Heart right ventricle (tissue), 16 donors: ENCODE data around the gene FRY. TPM values are rescaled to one million over a fixed set of nuclear protein-coding genes. Genes with fewer than 3 reads are reported as not detected.
A peak's percentile ranks its signal among the peaks of the same experiment; 100 is the strongest.

Experiments
- ATAC-seq, 8 donors: fragments of 200-7000 bp; cut with Tn5 transposase; one replicate each; pipeline ENCODE4 v1.9.1; 2020; ENCODE audit warnings: mild to moderate bottlenecking in 8 of 8, moderate library complexity in 8 of 8, moderate number of reproducible peaks in 1 of 8
- DNase-seq, 2 donors: peaks; one replicate each; pipeline ENCODE4 v3.0.0-alpha.2; 2020
- H3K27ac ChIP-seq, 10 donors: fragments of 200-600 bp; sonication (generic) in 2 of 10; one replicate each; pipeline versions ENCODE4 v1.5.0 to v1.8.0; 2020 to 2022; ENCODE audit warnings: mild to moderate bottlenecking in 3 of 10
- H3K27me3 ChIP-seq, 7 donors: fragments of 200-600 bp; one replicate each; pipeline ENCODE4 v1.8.0; 2021 to 2022; ENCODE audit warnings: mild to moderate bottlenecking in 2 of 7
- H3K36me3 ChIP-seq, 9 donors: fragments of 200-600 bp; sonication (generic) in 1 of 9; one replicate each; pipeline versions ENCODE4 v1.5.0 to v1.8.0; 2020 to 2022; ENCODE audit warnings: mild to moderate bottlenecking in 2 of 9
- H3K4me1 ChIP-seq, 9 donors: fragments of 200-600 bp; sonication (generic) in 1 of 9; one replicate each; pipeline versions ENCODE4 v1.5.0 to v1.8.0; 2020 to 2022; ENCODE audit warnings: mild to moderate bottlenecking in 4 of 9
- H3K4me3 ChIP-seq, 10 donors: fragments of 200-600 bp; sonication (generic) in 2 of 10; one replicate each; pipeline versions ENCODE4 v1.5.0 to v1.8.0; 2020 to 2022; ENCODE audit warnings: mild to moderate bottlenecking in 7 of 10, moderate library complexity in 2 of 10
- H3K9me3 ChIP-seq, 11 donors: fragments of 200-600 bp in 10 of 11; sonication (generic) in 2 of 11; one replicate each; pipeline versions ENCODE4 v1.5.0 to v1.8.0; 2013 to 2022; ENCODE audit warnings: mild to moderate bottlenecking in 2 of 11, control low read depth in 1 of 11, moderate library complexity in 1 of 11
- CTCF ChIP-seq, 9 donors: fragments of 200-600 bp; sonication (generic) in 2 of 9; IDR thresholded peaks; one replicate each; pipeline versions ENCODE4 v1.5.0 to v1.8.0; 2021 to 2022; ENCODE audit warnings: antibody characterized with exemption in 9 of 9, mild to moderate bottlenecking in 5 of 9, moderate library complexity in 1 of 9
- WGBS, 2 donors: extraction: QIAGEN DNeasy Blood & Tissue Kit; methylation state at CpG; one replicate each; pipeline ENCODE4 v1.1.7; 2013; ENCODE audit warnings: inconsistent platforms in 1 of 2; 5-methylcytosine and 5-hydroxymethylcytosine counted together
- intact Hi-C, 10 donors: fragments of 100-400 bp; cut with DNase I; formaldehyde crosslinking; loops; one replicate each; pipeline versions ENCODE4 v1.11.1 to v1.14.2; 2022
- polyA plus RNA-seq, 2 donors: library from polyadenylated mRNA; stranded (reverse); fragments of 200-250 nt; gene quantifications; one replicate each; pipeline ENCODE4 v1.2.3, GENCODE V29; 2013
- total RNA-seq, 10 donors: library from RNA; stranded (reverse); fragmentation: NEBNext Ultra II Directional in 3 of 10; extraction: Animal tissue kit (Norgen Biotek cat#: 25700) in 3 of 10; gene quantifications; one replicate each; pipeline versions ENCODE4 v1.2.1 to v1.2.4, GENCODE V29; 2021 to 2023
- donor health status: Arrhythmogenic right ventricular cardiomyopathy.
- donor health status: ischemic (EF 13 %, LVEDD 7.1; RV severe dilation, severe dysfunction).
- donor health status: healthy with polysubstance abuse.
- donor health status: DM: no; HTN: yes; CAD: no.
- donor health status: DM: no; HTN: no; CAD: no.
- donor health status: ischemic (EF 25% LVEDD 6.9; RV normal size, moderate dysfunction).
- donor health status: ischemic (EF 25% LVEDD 5.7; RV mildly dilated, moderate dysfunction).
- donor health status: healthy.
- donor health status: DM: yes; HTN: yes; CAD: no.
- donor health status: Ischemic cardiomyopathy.
- donor health status: ischemic (EF 35%, LVEDD 5.7; RV mildly dilated, moderate dysfunction).
- donor health status: nonischemic (EF 11% LVEDD 7.7; RV severe dilation, severe dysfunction).
- donor health status: DM: yes; HTN: yes; CAD: no.
- donor health status: PGD.
- donor health status: ischemic (EF 29% LVEDD 5.4; RV normal size, mild dysfunction).
- donor health status: nonischemic (EF 23%, LVEDD 6.1; RV moderate dilation, normal function).

FRY gene
- total and polyA plus RNA-seq, 12 donors: 24.9 to 268 (median 207) TPM

DNA sequence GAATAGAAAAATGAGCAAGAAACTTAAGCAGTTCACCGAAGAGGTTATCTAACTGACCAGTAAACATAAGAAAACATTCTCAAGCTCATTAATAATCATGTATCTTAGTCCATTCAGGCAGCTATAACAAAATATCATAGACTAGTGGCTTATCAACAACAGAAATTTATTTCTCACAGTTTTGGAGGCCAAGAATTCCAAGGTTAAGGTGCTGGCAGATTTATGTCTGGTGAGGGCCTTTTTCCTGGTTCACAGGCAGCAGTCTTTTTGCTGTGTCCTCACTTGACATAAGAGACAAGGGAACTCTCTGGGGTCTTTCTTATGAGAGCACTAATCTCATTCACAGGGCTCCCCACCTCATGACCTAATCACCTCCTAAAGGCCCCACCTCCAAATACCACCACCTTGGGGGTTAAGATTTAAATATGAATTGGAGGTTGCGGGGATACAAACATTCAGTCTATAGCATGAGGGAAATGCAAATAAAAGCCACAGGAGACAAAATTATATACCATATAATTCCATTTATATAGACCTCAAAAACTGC is 160.0 kb downstream of the FRY start:
- TF ChIP-seq CTCF (IDR thresholded peaks at IDR 0.05): no peak
- ATAC-seq (no peak), DNase-seq (no peak)
- H3K36me3 ChIP-seq: peaks cover 0 to 79% (median 8%) of the 10 kb centered on the region in 9 donors
- 85 to 89% methylated on average over 2 of the region's 2 CpGs for whole genome bisulfite sequencing, 2 donors
- peaks cover 0 to 19% (median 7%) of the 10 kb centered on the region in 9 donors for H3K4me1 ChIP-seq
- H3K27me3 ChIP-seq: no peaks in the 10 kb centered on the region
- H3K27ac ChIP-seq: no peak overlapping the region
- intact Hi-C loops: no loop called here
- H3K4me3 ChIP-seq: no peak overlapping the region
- no peaks in the 10 kb centered on the region for H3K9me3 ChIP-seq

- H3K27me3 ChIP-seq: no peaks in the 10 kb centered on the region
- H3K27ac ChIP-seq: peak overlapping the region in 3 of 10 donors; percentile 9 to 52 (median 19)
- intact Hi-C loops: no loop called here
- peaks cover 0 to 27% (median 7%) of the 10 kb centered on the region in 9 donors for H3K4me1 ChIP-seq
- DNase-seq (no peak), ATAC-seq (peak in 1 of 8 donors; percentile 29)
- no peak for TF ChIP-seq CTCF (IDR thresholded peaks at IDR 0.05)
- no peaks in the 10 kb centered on the region for H3K9me3 ChIP-seq
- no peak overlapping the region for H3K4me3 ChIP-seq
- peaks cover 0 to 46% (median 0%) of the 10 kb centered on the region in 9 donors for H3K36me3 ChIP-seq
These were observed 164.1 kb downstream of the FRY start for GRCh38 chr13:32195713-32196112.

DNA sequence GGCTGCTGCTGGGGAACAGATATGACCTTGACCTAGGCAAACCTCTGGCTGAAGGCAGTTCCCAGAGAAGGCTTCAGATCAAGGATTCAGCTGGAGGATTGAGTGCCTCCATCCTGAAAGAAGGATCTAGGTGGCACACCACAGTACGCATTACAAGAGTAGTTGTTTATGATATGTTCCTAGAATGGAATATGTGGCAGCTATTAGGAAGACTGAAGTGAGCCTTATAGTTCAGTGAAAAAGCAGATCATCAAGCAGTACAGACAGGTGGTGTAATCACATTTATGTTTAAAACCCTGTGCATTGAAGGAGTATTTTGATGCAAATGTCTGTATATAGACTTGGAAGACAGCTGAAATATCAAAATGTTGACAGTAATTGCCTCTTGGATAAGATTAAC is 167.6 kb downstream of the FRY start:
- H3K36me3 ChIP-seq: peaks cover 0 to 54% (median 6%) of the 10 kb centered on the region in 9 donors
- ATAC-seq: no peak
- no peaks in the 10 kb centered on the region for H3K27me3 ChIP-seq
- 97 to 98% methylated on average over 1 of the region's 1 CpG for WGBS, 2 donors
- intact Hi-C loops: no loop called here
- H3K4me1 ChIP-seq: peaks cover 0 to 50% (median 7%) of the 10 kb centered on the region in 9 donors
- no peak for DNase-seq
- no peaks in the 10 kb centered on the region for H3K9me3 ChIP-seq
- no peak for TF ChIP-seq CTCF (IDR thresholded peaks at IDR 0.05)
- H3K27ac ChIP-seq: peak overlapping the region in 2 of 10 donors; percentile 2 to 11
- no peak overlapping the region for H3K4me3 ChIP-seq

- 67 to 90% methylated on average over 2 of the region's 2 CpGs for WGBS, 2 donors
- ATAC-seq (peak in 1 of 8 donors; percentile 35), DNase-seq (no peak)
- H3K27me3 ChIP-seq: no peaks in the 10 kb centered on the region
- H3K27ac ChIP-seq: peak overlapping the region in 6 of 10 donors; percentile 43 to 73 (median 70)
- H3K9me3 ChIP-seq: no peaks in the 10 kb centered on the region
- H3K4me3 ChIP-seq: no peak overlapping the region
- intact Hi-C loops: loop anchor here in 1 of 10 donors (5.0 to 10.0 kb wide), 2 partner anchors 33 to 286 kb away; no protein-coding TSS in a partner anchor
- TF ChIP-seq CTCF (IDR thresholded peaks at IDR 0.05): no peak
- H3K36me3 ChIP-seq: peaks cover 0 to 60% (median 6%) of the 10 kb centered on the region in 9 donors
- H3K4me1 ChIP-seq: peaks cover 0 to 60% (median 9%) of the 10 kb centered on the region in 9 donors
These were observed 169.2 kb downstream of the FRY start for GRCh38 chr13:32200741-32201140.
